ENCODE measurements around the gene MCM8.

MCM8 gene

DNA sequence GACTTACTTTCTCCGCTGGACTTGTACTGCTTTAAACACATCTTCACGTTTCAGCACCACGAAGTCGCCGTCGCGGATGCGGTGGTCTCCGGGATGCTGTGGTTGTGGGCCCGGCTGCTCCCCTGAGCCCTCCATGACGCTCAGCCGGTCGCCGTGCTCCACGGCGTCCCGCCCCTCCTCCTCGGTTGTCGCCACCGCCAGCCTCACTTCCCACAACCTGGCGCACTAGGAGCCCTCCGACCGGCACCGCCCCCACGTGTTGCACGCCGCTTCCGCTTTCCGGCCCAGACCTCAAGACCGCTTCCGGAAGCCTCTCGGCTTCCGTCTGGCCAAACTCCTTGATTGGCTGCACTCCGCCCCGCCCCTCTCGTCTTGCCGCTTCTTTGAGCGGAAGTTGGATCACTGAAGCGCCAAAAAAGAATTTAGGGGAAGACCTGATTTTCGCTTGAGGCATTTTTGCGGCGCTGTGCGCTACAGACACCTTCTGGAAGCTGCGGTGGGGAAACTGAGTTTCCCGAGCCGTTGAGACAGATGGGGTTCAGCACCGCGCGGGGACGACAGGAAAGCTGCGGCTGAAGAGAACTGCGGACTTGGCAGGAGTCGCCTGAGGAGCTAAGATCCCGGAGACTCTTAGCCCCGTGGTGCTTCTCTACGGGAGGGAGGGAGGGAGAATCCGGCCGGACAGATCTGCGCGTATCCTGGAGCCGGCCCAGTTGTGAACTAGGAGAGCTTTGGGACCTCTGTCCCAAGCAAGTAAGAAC, at the start of gene MCM8, which contains the start of gene TRMT6:
MCM8 (plus strand) TSS at position 382 of the 761 bp plus-strand sequence. CDS start 1,364 bp downstream, outside the sequence.
TRMT6 (minus strand) TSS at position 263 of the 761 bp plus-strand sequence; CDS start at position 135, 128 bp downstream.
- peak; percentile 95 for DNase-seq (ENCODE audit: low spot score)

- no peak for DNase-seq (ENCODE audit: low spot score)
These were observed 49.5 kb upstream of the MCM8 start for GRCh38 chr20:5900908-5901307.

DNA sequence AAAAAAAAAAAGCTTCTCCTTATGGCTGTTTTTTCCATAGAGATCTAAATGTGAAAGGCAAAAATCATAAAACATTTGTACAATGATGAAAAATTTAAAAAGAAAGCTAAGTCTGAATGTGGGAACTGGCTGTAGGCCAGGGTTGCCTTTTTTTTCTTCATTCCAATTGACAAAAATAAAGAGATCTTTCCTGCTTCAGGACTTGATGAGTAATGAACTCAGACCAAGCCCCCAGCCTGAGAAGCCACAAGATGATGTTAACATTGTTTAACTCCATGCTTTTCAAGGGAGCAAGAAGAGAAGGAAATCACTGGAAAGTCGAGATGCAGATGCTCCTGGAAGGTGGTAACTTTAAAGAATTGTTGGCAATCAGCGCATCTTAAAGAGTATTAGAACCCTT, 41.5 kb upstream of the MCM8 start:
- DNase-seq (ENCODE audit: low spot score) = no peak

DNA sequence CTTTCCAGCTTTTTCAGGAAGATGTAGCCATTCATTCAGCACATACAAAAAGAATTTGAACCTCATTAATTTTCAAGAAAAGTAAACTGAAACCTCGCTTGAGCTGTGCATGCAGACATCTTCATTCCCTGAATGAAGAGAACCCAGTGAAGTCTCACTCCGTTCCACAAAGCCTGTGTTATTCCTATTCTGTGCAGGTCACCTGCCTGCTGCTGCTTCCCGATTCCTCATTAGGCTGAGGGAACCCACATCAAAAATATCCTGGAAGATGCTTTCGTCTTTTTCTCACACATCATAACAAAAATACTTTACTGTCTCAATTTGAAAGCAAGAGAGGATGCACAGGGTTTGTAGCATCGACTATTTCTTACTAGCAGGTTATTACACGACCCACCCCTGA, 40.3 kb upstream of the MCM8 start:
- no peak for DNase-seq (ENCODE audit: low spot score)

DNA sequence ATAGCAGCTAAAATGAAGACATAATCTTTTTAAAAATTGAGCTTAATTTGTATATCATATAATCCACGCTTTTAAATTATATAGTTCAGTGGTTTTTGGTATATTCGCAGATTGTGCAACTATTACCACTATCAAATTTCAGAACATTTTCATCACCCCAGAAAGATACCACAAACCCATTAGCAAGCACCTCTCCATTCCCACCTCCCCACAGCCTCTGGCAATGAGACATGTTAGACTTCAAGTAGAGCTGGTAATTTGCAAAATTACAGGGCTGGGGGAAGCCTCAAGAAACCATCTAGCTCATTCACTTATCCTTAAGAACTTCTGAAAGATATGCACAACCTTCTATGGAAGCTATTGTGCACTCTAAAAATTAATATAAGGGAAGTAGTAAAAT, 37.3 kb upstream of the MCM8 start:
- no peak for DNase-seq (ENCODE audit: low spot score)

DNA sequence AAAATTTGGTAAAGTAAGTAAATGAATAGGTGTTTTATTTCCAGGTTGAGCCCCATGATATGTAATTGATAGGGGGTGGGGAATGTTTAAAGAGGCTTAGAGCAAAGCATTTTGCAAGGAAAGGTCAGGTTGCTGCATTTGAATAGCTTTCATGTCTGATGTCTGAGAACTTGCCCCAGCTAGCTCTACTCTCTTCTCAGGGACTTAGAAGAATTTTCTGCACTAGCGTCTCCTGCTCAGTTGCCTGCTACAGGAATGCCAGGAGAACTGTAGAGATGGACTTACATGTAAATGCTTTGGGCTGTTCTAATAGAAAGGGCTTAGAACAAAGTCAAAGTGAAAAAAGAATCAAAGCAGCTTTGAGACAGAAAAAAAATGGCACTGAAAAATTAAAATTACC, 35.6 kb upstream of the MCM8 start:
- no peak for DNase-seq (ENCODE audit: low spot score)

- no peak for DNase-seq (ENCODE audit: low spot score)
These were observed 31.4 kb upstream of the MCM8 start for GRCh38 chr20:5918856-5919625.

DNA sequence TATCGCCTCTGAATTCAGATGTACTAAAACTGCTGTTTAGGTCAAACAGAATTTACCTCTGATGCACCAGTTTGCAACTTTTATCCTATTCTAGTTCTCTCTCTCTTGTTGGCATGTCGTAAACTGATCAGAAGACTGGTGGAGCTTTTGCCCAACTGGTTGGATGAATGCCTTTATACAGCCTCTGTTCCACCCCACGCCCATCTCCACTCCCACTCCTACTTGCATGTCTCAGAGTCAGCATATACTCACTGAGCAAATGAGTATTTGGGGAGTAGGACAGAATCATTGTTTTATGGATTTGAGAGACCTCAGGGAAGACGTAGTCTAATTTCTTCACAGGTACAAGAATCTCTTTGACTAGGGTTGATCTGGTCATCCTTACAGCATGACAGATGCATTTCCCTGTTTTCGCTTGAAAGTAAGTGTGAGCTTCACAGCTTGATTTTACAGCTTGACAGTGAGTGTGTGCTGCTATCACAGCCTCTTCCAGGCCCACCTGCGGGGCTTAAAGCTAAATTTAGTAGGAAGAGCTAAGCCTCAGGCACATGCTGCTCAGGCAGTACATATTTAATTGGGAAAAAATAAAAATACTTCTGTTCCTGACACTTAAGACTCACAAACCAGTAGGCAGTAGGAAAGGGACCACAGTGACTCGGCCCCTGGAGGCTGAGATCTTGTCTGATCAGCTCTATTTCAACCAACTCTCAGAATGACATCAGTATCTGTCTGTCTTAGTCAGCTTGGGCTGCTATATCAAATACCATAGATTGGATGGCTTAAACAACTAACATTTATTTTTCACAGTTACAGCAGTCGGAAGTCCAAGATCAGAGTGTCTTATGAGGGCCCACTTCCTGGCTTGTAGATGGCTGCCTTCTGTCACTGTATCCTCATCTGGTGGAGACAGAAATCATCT, 30.6 kb upstream of the MCM8 start:
- DNase-seq (ENCODE audit: low spot score) = no peak

DNA sequence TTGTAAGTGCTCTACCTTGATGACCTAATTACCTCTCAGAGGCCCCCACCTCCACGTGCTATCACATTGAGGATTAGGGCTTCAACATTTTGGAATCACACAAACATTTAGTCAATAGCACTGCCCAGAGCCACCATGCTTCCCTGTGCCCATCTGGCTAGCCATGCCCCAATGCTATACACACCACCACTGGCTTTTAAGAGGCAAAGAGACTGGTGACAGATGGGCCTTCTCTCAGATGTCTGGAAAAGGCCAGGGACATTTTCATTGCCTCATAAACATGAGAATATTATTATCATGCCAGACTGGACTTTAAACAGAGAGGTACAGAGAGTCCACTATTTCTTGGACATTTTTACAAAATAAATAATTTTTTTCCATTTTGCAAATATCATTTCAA, 29.9 kb upstream of the MCM8 start:
- no peak for DNase-seq (ENCODE audit: low spot score)

DNA sequence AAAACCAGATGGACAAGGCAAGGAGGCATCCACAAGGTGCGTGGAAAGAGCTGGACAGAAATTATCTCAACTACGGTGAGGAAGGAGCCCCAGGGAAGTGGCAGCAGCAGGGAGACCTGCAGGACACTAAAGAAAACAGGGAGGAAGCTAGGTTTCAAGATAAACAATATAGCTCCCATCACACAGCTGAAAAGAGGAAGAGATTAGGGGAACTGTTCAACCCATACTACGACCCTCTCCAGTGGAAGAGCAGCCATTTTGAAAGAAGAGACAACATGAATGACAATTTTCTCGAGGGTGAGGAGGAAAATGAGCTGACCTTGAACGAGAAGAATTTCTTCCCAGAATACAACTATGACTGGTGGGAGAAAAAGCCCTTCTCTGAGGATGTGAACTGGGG, 27.0 kb upstream of the MCM8 start:
- DNase-seq (ENCODE audit: low spot score) = no peak

DNA sequence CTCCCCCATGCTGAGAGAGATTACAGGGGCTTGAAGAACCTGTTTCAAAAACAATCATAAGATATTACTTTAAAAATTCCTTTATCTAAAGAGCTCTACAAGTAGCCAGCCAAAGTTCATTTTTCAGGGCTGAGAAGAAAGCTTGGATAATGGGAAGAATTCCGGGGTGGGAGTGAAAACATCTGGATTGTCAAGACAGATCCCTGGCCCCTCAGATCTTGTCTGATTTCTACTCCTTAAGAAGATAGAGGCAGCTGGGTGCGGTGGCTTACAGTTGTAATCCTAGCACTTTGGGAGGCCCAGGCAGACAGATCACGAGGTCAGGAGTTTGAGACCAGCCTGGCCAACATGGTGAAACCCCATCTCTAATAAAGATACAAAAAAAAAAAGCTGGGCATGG, 24.9 kb upstream of the MCM8 start:
- DNase-seq (ENCODE audit: low spot score) = no peak

GRCh38 chr20:5927749-5928462, 22.5 kb upstream of the MCM8 start:
- no peak for DNase-seq (ENCODE audit: low spot score)

- no peak for DNase-seq (ENCODE audit: low spot score)
These were observed 21.4 kb upstream of the MCM8 start for GRCh38 chr20:5928836-5929715.

DNA sequence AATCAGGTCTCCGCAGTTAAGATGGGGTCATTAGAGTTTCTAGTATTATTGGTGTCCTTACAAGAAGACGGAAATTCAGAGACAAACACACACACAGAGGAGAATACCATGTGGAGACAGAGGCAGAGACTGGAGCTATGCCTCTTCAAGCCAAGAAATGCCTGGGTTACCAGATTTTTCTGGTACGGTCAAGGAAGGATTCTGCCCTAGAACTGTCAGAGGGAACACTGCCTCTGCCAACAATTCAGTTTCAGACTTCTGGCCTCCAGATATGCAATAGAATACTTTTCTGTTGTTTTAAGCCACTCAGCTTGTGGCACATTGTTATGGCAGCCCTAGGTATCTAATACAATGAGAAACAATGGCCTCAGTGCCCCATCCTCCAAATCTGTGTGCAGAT, 19.0 kb upstream of the MCM8 start:
- DNase-seq (ENCODE audit: low spot score) = no peak

GRCh38 chr20:5932796-5933195, 17.7 kb upstream of the MCM8 start:
- no peak for DNase-seq (ENCODE audit: low spot score)

GRCh38 chr20:5933802-5934436, 16.5 kb upstream of the MCM8 start:
- no peak for DNase-seq (ENCODE audit: low spot score)

- no peak for DNase-seq (ENCODE audit: low spot score)
These were observed 15.1 kb upstream of the MCM8 start for GRCh38 chr20:5935384-5935783.

DNA sequence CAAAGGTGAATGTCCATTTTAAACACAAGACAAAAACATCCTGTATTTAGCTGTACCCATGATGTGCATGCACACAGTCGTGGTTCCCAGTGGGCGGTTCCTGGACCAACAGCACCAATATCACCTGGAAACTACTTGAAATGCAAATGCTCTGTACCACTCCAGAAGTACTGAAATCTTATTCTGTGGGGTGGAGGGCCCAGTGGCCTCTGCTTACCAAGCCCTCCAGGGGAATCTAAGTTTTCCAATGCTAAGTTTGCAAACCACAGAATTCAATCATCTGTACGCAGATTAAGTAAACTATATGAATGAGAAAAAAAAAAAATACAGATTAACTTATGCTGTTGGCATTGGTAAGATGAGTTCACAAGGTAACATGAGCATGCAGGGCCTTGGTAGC, 14.2 kb upstream of the MCM8 start:
- no peak for DNase-seq (ENCODE audit: low spot score)

GRCh38 chr20:5938456-5939029, 11.9 kb upstream of the MCM8 start:
- no peak for DNase-seq (ENCODE audit: low spot score)

- DNase-seq (ENCODE audit: low spot score) = no peak
These were observed 4.5 kb upstream of the MCM8 start for GRCh38 chr20:5945963-5946362.

Measured in pons (tissue), 1 donor.